Measurements from ENCODE around the gene MYLK4. TPM values are rescaled to one million over a fixed set of nuclear protein-coding genes. Genes with fewer than 3 reads are reported as not detected.
A peak's percentile ranks its signal among the peaks of the same experiment; 100 is the strongest.

The MYLK4 gene
- total RNA-seq, 1 donor from 2014 or later: 0.26 TPM

GRCh38 chr6:2622671-2623070, 128.1 kb downstream of the MYLK4 start:
- H3K27me3 ChIP-seq (ENCODE audit: control insufficient read depth, insufficient read depth, low read length): no peaks in the 10 kb centered on the region
- no peak for TF ChIP-seq CTCF (IDR thresholded peaks at IDR 0.05; ENCODE audit: insufficient read depth, low read length, severe bottlenecking)
- H3K4me3 ChIP-seq (ENCODE audit: low read depth, low read length): no peak overlapping the region
- DNase-seq (ENCODE audit: low read depth) (no peak), FAIRE-seq (no peak)
- no peaks in the 10 kb centered on the region for H3K36me3 ChIP-seq (ENCODE audit: control insufficient read depth, insufficient read depth, low read length)

- no peaks in the 10 kb centered on the region for H3K27me3 ChIP-seq (ENCODE audit: control insufficient read depth, insufficient read depth, low read length)
- FAIRE-seq: no peak
Measured at GRCh38 chr6:2619651-2620050, 131.1 kb downstream of the MYLK4 start.

GRCh38 chr6:2617729-2618128, 133.0 kb downstream of the MYLK4 start:
- H3K4me3 ChIP-seq (ENCODE audit: low read depth, low read length): no peak overlapping the region
- TF ChIP-seq CTCF (IDR thresholded peaks at IDR 0.05; ENCODE audit: insufficient read depth, low read length, severe bottlenecking): no peak
- no peaks in the 10 kb centered on the region for H3K27me3 ChIP-seq (ENCODE audit: control insufficient read depth, insufficient read depth, low read length)
- FAIRE-seq (no peak), DNase-seq (ENCODE audit: low read depth) (no peak)
- no peaks in the 10 kb centered on the region for H3K36me3 ChIP-seq (ENCODE audit: control insufficient read depth, insufficient read depth, low read length)

More at GRCh38 chr6:2619651-2620050, 131.1 kb downstream of the MYLK4 start:
- no peaks in the 10 kb centered on the region for H3K36me3 ChIP-seq (ENCODE audit: control insufficient read depth, insufficient read depth, low read length)
- no peak overlapping the region for H3K4me3 ChIP-seq (ENCODE audit: low read depth, low read length)
- no peak for TF ChIP-seq CTCF (IDR thresholded peaks at IDR 0.05; ENCODE audit: insufficient read depth, low read length, severe bottlenecking)
- DNase-seq (ENCODE audit: low read depth): no peak

GRCh38 chr6:2616811-2617210, 133.9 kb downstream of the MYLK4 start:
- FAIRE-seq (no peak), DNase-seq (ENCODE audit: low read depth) (peak; percentile 21)
- no peaks in the 10 kb centered on the region for H3K36me3 ChIP-seq (ENCODE audit: control insufficient read depth, insufficient read depth, low read length)
- no peak for TF ChIP-seq CTCF (IDR thresholded peaks at IDR 0.05; ENCODE audit: insufficient read depth, low read length, severe bottlenecking)
- H3K4me3 ChIP-seq (ENCODE audit: low read depth, low read length): no peak overlapping the region
- H3K27me3 ChIP-seq (ENCODE audit: control insufficient read depth, insufficient read depth, low read length): no peaks in the 10 kb centered on the region

GRCh38 chr6:2615251-2615650, 135.5 kb downstream of the MYLK4 start:
- TF ChIP-seq CTCF (IDR thresholded peaks at IDR 0.05; ENCODE audit: insufficient read depth, low read length, severe bottlenecking): no peak
- Histone ChIP-seq H3K36me3 (ENCODE audit: control insufficient read depth, insufficient read depth, low read length) (no peaks in the 10 kb centered on the region), H3K4me3 (ENCODE audit: low read depth, low read length) (no peak overlapping the region), H3K27me3 (ENCODE audit: control insufficient read depth, insufficient read depth, low read length) (no peaks in the 10 kb centered on the region)
- DNase-seq (ENCODE audit: low read depth): no peak
- no peak for FAIRE-seq

- FAIRE-seq (no peak), DNase-seq (ENCODE audit: low read depth) (no peak)
- no peak for TF ChIP-seq CTCF (IDR thresholded peaks at IDR 0.05; ENCODE audit: insufficient read depth, low read length, severe bottlenecking)
- no peaks in the 10 kb centered on the region for H3K27me3 ChIP-seq (ENCODE audit: control insufficient read depth, insufficient read depth, low read length)
- H3K4me3 ChIP-seq (ENCODE audit: low read depth, low read length): no peak overlapping the region
- no peaks in the 10 kb centered on the region for H3K36me3 ChIP-seq (ENCODE audit: control insufficient read depth, insufficient read depth, low read length)
Measured at GRCh38 chr6:2614846-2615245, 135.9 kb downstream of the MYLK4 start.

All from bronchial epithelial cell (primary cell).